HEK293T (cell line): ENCODE results near the gene AKAP11.

ENCODE experiments used
- CTCF ChIA-PET: fragments of 350-600 bp; formaldehyde crosslinking; extraction: SDS; loops from one replicate; lab custom pipeline; 2021; ENCODE audit warnings: antibody characterized with exemption, inconsistent platforms; lab: Yijun Ruan, JAX
- POLR2A ChIA-PET: fragments of 350-600 bp; formaldehyde crosslinking; extraction: SDS; loops from one replicate; lab custom pipeline; 2020; ENCODE audit warnings: antibody characterized with exemption, inconsistent platforms; lab: Yijun Ruan, JAX
- DNase-seq: peaks from one replicate; pipeline ENCODE4 v3.0.0; 2012; ENCODE audit warnings: mixed read lengths; ENCODE audit errors: extremely low spot score
- ARNT ChIP-seq: fragments of 450-650 bp; IDR thresholded peaks from 2 replicates; pipeline ENCODE4 v1.6.1; 2017; ENCODE audit warnings: mild to moderate bottlenecking
- BHLHE40 ChIP-seq: fragments of 450-650 bp; IDR thresholded peaks from 2 replicates; pipeline ENCODE4 v1.6.1; 2016; ENCODE audit warnings: mild to moderate bottlenecking, moderate library complexity, borderline replicate concordance
- CTBP1 ChIP-seq: fragments of 450-650 bp; IDR thresholded peaks from 2 replicates; pipeline ENCODE4 v1.6.1; 2016; ENCODE audit warnings: borderline replicate concordance
- ELF4 ChIP-seq: fragments of 450-650 bp; IDR thresholded peaks from 2 replicates; pipeline ENCODE4 v1.6.1; 2017; ENCODE audit warnings: antibody characterized with exemption
- FOXA1 ChIP-seq: fragments of 450-650 bp; IDR thresholded peaks from 2 replicates; pipeline ENCODE4 v1.6.1; 2016; ENCODE audit warnings: mild to moderate bottlenecking
- FOXK2 ChIP-seq: fragments of 450-650 bp; IDR thresholded peaks from 2 replicates; pipeline ENCODE4 v1.6.1; 2016; ENCODE audit warnings: mild to moderate bottlenecking
- FOXM1 ChIP-seq: fragments of 450-650 bp; IDR thresholded peaks from 2 replicates; pipeline ENCODE4 v1.6.1; 2017; ENCODE audit warnings: mild to moderate bottlenecking, borderline replicate concordance
- HDGF ChIP-seq: fragments of 450-650 bp; IDR thresholded peaks from 2 replicates; pipeline ENCODE4 v1.6.1; 2017; ENCODE audit warnings: antibody characterized with exemption, borderline replicate concordance
- L3MBTL2 ChIP-seq: fragments of 450-650 bp; conservative IDR thresholded peaks from 2 replicates; pipeline ENCODE4 v1.6.1; 2016; ENCODE audit warnings: mild to moderate bottlenecking
- LEF1 ChIP-seq: fragments of 450-650 bp; IDR thresholded peaks from 2 replicates; pipeline ENCODE4 v1.6.1; 2017; ENCODE audit warnings: mild to moderate bottlenecking, borderline replicate concordance
- NFRKB ChIP-seq: fragments of 450-650 bp; IDR thresholded peaks from 2 replicates; pipeline ENCODE4 v1.6.1; 2016; ENCODE audit warnings: mild to moderate bottlenecking, moderate library complexity
- PKNOX1 ChIP-seq: fragments of 450-650 bp; IDR thresholded peaks from 2 replicates; pipeline ENCODE4 v1.6.1; 2016
- SP1 ChIP-seq: fragments of 450-650 bp; IDR thresholded peaks from 2 replicates; pipeline ENCODE4 v1.6.1; 2017
- SUZ12 ChIP-seq: fragments of 450-650 bp; IDR thresholded peaks from 2 replicates; pipeline ENCODE4 v1.6.1; 2016; ENCODE audit warnings: mild to moderate bottlenecking
- TARDBP ChIP-seq: fragments of 450-650 bp; IDR thresholded peaks from 2 replicates; pipeline ENCODE4 v1.6.1; 2016
- ZNF384 ChIP-seq: fragments of 450-650 bp; IDR thresholded peaks from 2 replicates; pipeline ENCODE4 v1.6.1; 2016

Gene AKAP11

GRCh38 chr13:42337808-42338600, 66.1 kb downstream of the AKAP11 start:
- no peak for DNase-seq
- TF ChIP-seq SP1 (no peak), FOXA1 (no peak), LEF1 (no peak)
- CTCF ChIA-PET: no interaction called here
- POLR2A ChIA-PET: no interaction called here

GRCh38 chr13:42345367-42345766, 73.4 kb downstream of the AKAP11 start:
- TF ChIP-seq LEF1: no peak
- no peak for TF ChIP-seq ELF4
- no peak for TF ChIP-seq BHLHE40
- no peak for TF ChIP-seq L3MBTL2
- TF ChIP-seq SP1: no peak
- TF ChIP-seq CTBP1: no peak
- TF ChIP-seq FOXM1: no peak
- TF ChIP-seq PKNOX1: no peak
- no peak for TF ChIP-seq ARNT
- no peak for TF ChIP-seq SUZ12
- no peak for TF ChIP-seq NFRKB
- no peak for TF ChIP-seq HDGF
- no peak for TF ChIP-seq ZNF384
- no peak for TF ChIP-seq FOXA1
- TF ChIP-seq FOXK2: no peak
- no peak for TF ChIP-seq TARDBP
- DNase-seq: no peak
- ChIA-PET POLR2A (no interaction called here), CTCF (no interaction called here)

- CTCF ChIA-PET: no interaction called here
- TF ChIP-seq FOXM1 (no peak), ELF4 (no peak), CTBP1 (no peak)
- DNase-seq: no peak
- POLR2A ChIA-PET: no interaction called here
Observed at GRCh38 chr13:42348576-42348975, 76.6 kb downstream of the AKAP11 start.

- POLR2A ChIA-PET: no interaction called here
- TF ChIP-seq LEF1: no peak
- DNase-seq: no peak
- CTCF ChIA-PET: no interaction called here
Observed at GRCh38 chr13:42350141-42350540, 78.2 kb downstream of the AKAP11 start.

- POLR2A ChIA-PET: no interaction called here
- no peak for TF ChIP-seq PKNOX1
- no peak for TF ChIP-seq FOXM1
- TF ChIP-seq CTBP1: no peak
- TF ChIP-seq ZNF384: no peak
- TF ChIP-seq SP1: no peak
- TF ChIP-seq ELF4: no peak
- no peak for TF ChIP-seq FOXA1
- no peak for TF ChIP-seq SUZ12
- TF ChIP-seq LEF1: no peak
- TF ChIP-seq L3MBTL2: no peak
- no peak for TF ChIP-seq TARDBP
- TF ChIP-seq HDGF: no peak
- no peak for TF ChIP-seq BHLHE40
- no peak for TF ChIP-seq ARNT
- TF ChIP-seq FOXK2: no peak
- no peak for TF ChIP-seq NFRKB
- no peak for DNase-seq
- CTCF ChIA-PET: no interaction called here
Observed at GRCh38 chr13:42354241-42355091, 82.5 kb downstream of the AKAP11 start.

GRCh38 chr13:42355092-42355485, 83.1 kb downstream of the AKAP11 start:
- POLR2A ChIA-PET: no interaction called here

GRCh38 chr13:42355491-42356183, 83.7 kb downstream of the AKAP11 start:
- no peak for DNase-seq
- TF ChIP-seq SP1: no peak
- TF ChIP-seq FOXK2: no peak
- no peak for TF ChIP-seq ZNF384
- no peak for TF ChIP-seq BHLHE40
- TF ChIP-seq LEF1: no peak
- TF ChIP-seq SUZ12: no peak
- ChIA-PET POLR2A (no interaction called here), CTCF (no interaction called here)

More at GRCh38 chr13:42355092-42355485, 83.1 kb downstream of the AKAP11 start:
- TF ChIP-seq ZNF384: no peak
- no peak for TF ChIP-seq SUZ12
- TF ChIP-seq HDGF: no peak
- no peak for TF ChIP-seq ELF4
- no peak for TF ChIP-seq FOXM1
- TF ChIP-seq CTBP1: no peak
- no peak for TF ChIP-seq ARNT
- TF ChIP-seq NFRKB: no peak
- TF ChIP-seq FOXK2: no peak
- CTCF ChIA-PET: no interaction called here
- DNase-seq: no peak
